Hepatocyte (in vitro differentiated cells): ENCODE data around the gene CREG2. TPM values are rescaled to one million over a fixed set of nuclear protein-coding genes. Genes with fewer than 3 reads are reported as not detected.

ENCODE experiments used
- DNase-seq: peaks from one replicate; pipeline ENCODE4 v3.0.0-alpha.2; 2016; ENCODE audit warnings: low spot score
- H2AFZ ChIP-seq: fragments of 200-600 bp; sonication (generic); 2 replicates; pipeline ENCODE4 v1.6.0; 2016; ENCODE audit warnings: antibody characterized with exemption, mild to moderate bottlenecking
- H3K27ac ChIP-seq: fragments of 200-600 bp; sonication (generic); 2 replicates; pipeline ENCODE4 v1.5.1; 2016; ENCODE audit warnings: mild to moderate bottlenecking
- H3K27me3 ChIP-seq: fragments of 200-600 bp; sonication (generic); 2 replicates; pipeline ENCODE4 v1.6.1; 2016
- H3K36me3 ChIP-seq: fragments of 200-600 bp; sonication (generic); replicated peaks from 2 replicates; pipeline ENCODE4 v1.5.1; 2016; ENCODE audit warnings: low read depth; ENCODE audit not compliant: insufficient read depth
- H3K4me1 ChIP-seq: fragments of 200-600 bp; sonication (generic); 2 replicates; pipeline ENCODE4 v1.5.1; 2016; ENCODE audit warnings: mild to moderate bottlenecking, moderate library complexity; ENCODE audit not compliant: insufficient read depth
- H3K4me2 ChIP-seq: fragments of 200-600 bp; sonication (generic); 2 replicates; pipeline ENCODE4 v1.6.0; 2016
- H3K4me3 ChIP-seq: fragments of 200-600 bp; sonication (generic); 2 replicates; pipeline ENCODE4 v1.5.1; 2016; ENCODE audit warnings: mild to moderate bottlenecking
- H3K79me2 ChIP-seq: fragments of 200-600 bp; sonication (generic); 2 replicates; pipeline ENCODE4 v1.6.0; 2017; ENCODE audit warnings: mild to moderate bottlenecking
- H3K9me2 ChIP-seq: fragments of 200-600 bp; sonication (generic); replicated peaks from 2 replicates; pipeline ENCODE4 v1.6.0; 2017; ENCODE audit warnings: mild to moderate bottlenecking; ENCODE audit not compliant: insufficient read depth
- H3K9me3 ChIP-seq: fragments of 200-600 bp; sonication (generic); 2 replicates; pipeline ENCODE4 v1.5.1; 2016; ENCODE audit warnings: low read depth, mild to moderate bottlenecking
- H4K20me1 ChIP-seq: fragments of 200-600 bp; sonication (generic); 2 replicates; pipeline ENCODE4 v1.6.0; 2016; ENCODE audit warnings: mild to moderate bottlenecking; ENCODE audit not compliant: insufficient read depth, poor library complexity, severe bottlenecking
- CTCF ChIP-seq: fragments of 200-600 bp; sonication (generic); IDR thresholded peaks from 2 replicates; pipeline ENCODE4 v1.5.1; 2016; ENCODE audit warnings: antibody characterized with exemption, mild to moderate bottlenecking; ENCODE audit not compliant: poor library complexity
- EZH2 ChIP-seq: fragments of 200-600 bp; sonication (generic); IDR thresholded peaks from 2 replicates; pipeline ENCODE4 v1.6.1; 2016; ENCODE audit warnings: antibody characterized with exemption, mild to moderate bottlenecking, borderline replicate concordance
- EZH2phosphoT487 ChIP-seq: fragments of 200-600 bp; sonication (generic); IDR thresholded peaks from one replicate; pipeline ENCODE4 v1.6.1; 2018; ENCODE audit warnings: antibody characterized with exemption, mild to moderate bottlenecking, low read depth, moderate library complexity; ENCODE audit not compliant: unreplicated experiment, severe bottlenecking
- WGBS: methylation state at CpG from one replicate; pipeline ENCODE4 v1.1.6; 2016; ENCODE audit warnings: low lambda C conversion rate; ENCODE audit errors: missing lambda C conversion rate; 5-methylcytosine and 5-hydroxymethylcytosine counted together
- polyA plus RNA-seq: library from polyadenylated mRNA; unstranded; fragments of >200 nt; fragmentation: Nextera tagmentation; extraction: Ambion mirVana; gene quantifications from 2 replicates; pipeline ENCODE4 v1.2.1, GENCODE V29; 2016
- total RNA-seq: library from RNA; depleted of rRNA; stranded (reverse); fragments of >200 nt; gene quantifications from 2 replicates; pipeline ENCODE4 v1.2.3, GENCODE V29; 2014

CREG2 gene
- total and polyA plus RNA-seq, 2 experiments from 2014 or later: 2.2 to 4.8 TPM

- 92% methylated on average over 6 of the region's 6 CpGs for WGBS
- H3K27ac ChIP-seq: no peak overlapping the region
- no peaks in the 10 kb centered on the region for H3K4me1 ChIP-seq
- no peak overlapping the region for H3K4me2 ChIP-seq
- H3K79me2 ChIP-seq: no peaks in the 10 kb centered on the region
- no peak overlapping the region for H3K4me3 ChIP-seq
- no peaks in the 10 kb centered on the region for H3K36me3 ChIP-seq
- TF ChIP-seq CTCF (no peak), EZH2phosphoT487 (no peak), EZH2 (no peak)
- H3K9me3 ChIP-seq: no peaks in the 10 kb centered on the region
- DNase-seq: no peak
- H4K20me1 ChIP-seq: no peaks in the 10 kb centered on the region
- H3K27me3 ChIP-seq: no peaks in the 10 kb centered on the region
- no peaks in the 10 kb centered on the region for H3K9me2 ChIP-seq
- H2AFZ ChIP-seq: no peak overlapping the region
These were observed 42.1 kb upstream of the CREG2 start for GRCh38 chr2:101429453-101429852.

- no peaks in the 10 kb centered on the region for H3K27me3 ChIP-seq
These were observed 41.3 kb upstream of the CREG2 start for GRCh38 chr2:101428422-101429176.

GRCh38 chr2:101427743-101428142 lies 40.4 kb upstream of the CREG2 start:
- H3K36me3 ChIP-seq: no peaks in the 10 kb centered on the region
- H3K9me2 ChIP-seq: no peaks in the 10 kb centered on the region
- H4K20me1 ChIP-seq: no peaks in the 10 kb centered on the region
- TF ChIP-seq EZH2 (no peak), CTCF (no peak), EZH2phosphoT487 (no peak)
- no peaks in the 10 kb centered on the region for H3K79me2 ChIP-seq
- H3K4me2 ChIP-seq: no peak overlapping the region
- DNase-seq: no peak
- no peak overlapping the region for H3K27ac ChIP-seq
- H3K4me1 ChIP-seq: no peaks in the 10 kb centered on the region
- no peaks in the 10 kb centered on the region for H3K27me3 ChIP-seq
- no peak overlapping the region for H2AFZ ChIP-seq
- H3K9me3 ChIP-seq: no peaks in the 10 kb centered on the region
- H3K4me3 ChIP-seq: no peak overlapping the region
- 75% methylated on average over 13 of the region's 13 CpGs for WGBS

More at GRCh38 chr2:101428422-101429176, 41.3 kb upstream of the CREG2 start:
- no peaks in the 10 kb centered on the region for H3K9me2 ChIP-seq
- no peak overlapping the region for H3K4me3 ChIP-seq
- TF ChIP-seq EZH2phosphoT487 (no peak), CTCF (no peak), EZH2 (no peak)
- H3K9me3 ChIP-seq: no peaks in the 10 kb centered on the region
- no peaks in the 10 kb centered on the region for H4K20me1 ChIP-seq
- no peak overlapping the region for H2AFZ ChIP-seq
- no peaks in the 10 kb centered on the region for H3K4me1 ChIP-seq
- H3K36me3 ChIP-seq: no peaks in the 10 kb centered on the region
- no peak overlapping the region for H3K4me2 ChIP-seq
- WGBS: 78% methylated on average over 10 of the region's 10 CpGs
- no peak for DNase-seq
- H3K27ac ChIP-seq: no peak overlapping the region
- no peaks in the 10 kb centered on the region for H3K79me2 ChIP-seq
